Stimulated activated CD8-positive, alpha-beta memory T cell treated with anti-CD3 and anti-CD28 coated beads, Interleukin-2, amount 100 ng/mL, for 48 hours (primary cell): ENCODE data around the gene RHOH.
"Not testable (repeated sequence)": the region's sequence is repeated elsewhere in the genome, so short reads cannot be mapped to it uniquely, and the experiment has no call there.

Experiments used
- DNase-seq, 2 donors: peaks; one replicate each; pipeline ENCODE4 v3.0.0-alpha.2; 2020; ENCODE audit warnings: low read depth in 2 of 2

The RHOH gene

DNA sequence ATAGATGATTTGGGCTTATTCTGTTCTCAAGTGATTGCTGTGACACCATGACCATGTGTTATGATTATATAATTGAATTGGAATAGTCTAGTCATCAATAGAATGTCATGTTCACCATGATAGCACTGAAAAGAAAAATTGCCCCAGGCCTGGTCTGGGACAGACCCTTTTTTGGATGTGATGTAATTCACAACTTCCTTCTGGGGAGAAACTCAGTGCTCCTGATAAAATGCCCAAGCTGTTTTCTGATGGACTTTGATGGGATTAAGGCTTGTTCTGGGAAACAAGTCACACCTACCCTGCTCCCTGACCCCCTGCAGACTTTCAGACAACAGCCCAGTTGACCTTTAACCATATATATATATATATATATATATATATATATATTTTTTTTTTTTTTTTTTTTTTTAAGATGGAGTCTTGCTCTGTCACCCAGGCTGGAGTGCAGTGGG is 65.3 kb downstream of the RHOH start:
- DNase-seq = no peak

DNA sequence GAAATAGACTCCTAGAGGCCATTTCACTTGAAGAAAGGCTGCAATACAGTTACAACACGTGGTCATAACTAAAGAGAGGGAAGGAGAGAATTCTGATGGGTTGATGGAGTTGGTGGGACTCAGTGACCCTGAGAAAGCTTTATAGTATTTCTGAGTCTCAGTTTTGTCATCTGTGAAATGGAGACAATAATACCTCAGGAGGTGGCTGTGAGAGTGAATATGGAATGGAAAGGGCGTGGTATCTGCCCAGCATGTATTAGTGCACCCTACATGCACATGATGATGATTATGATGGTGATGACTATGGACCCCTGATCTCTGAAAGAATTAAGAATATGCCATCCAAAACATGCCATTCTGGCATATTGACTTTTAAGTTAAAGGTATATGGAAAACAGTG is 66.0 kb downstream of the RHOH start:
- no peak for DNase-seq

DNA sequence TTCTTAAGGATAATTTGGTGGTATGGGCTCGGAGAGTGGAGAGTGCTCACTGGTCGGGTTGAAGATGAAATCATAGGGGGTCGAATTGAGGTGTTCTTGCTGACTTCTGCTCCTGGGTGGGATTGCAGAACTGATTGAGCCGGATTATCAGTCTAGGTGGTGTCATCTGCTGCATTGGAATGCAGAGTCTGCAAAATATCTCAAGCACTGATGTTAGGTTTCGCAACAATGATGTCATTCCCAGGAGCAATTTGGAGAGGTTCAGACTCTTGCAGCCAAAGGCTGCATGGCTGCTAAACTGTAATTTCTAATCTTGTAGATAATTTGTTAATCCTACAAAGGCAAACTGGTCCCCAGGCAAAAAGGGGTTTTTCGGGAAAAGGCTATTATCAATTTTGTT is 67.7 kb downstream of the RHOH start:
- DNase-seq = no peak

DNA sequence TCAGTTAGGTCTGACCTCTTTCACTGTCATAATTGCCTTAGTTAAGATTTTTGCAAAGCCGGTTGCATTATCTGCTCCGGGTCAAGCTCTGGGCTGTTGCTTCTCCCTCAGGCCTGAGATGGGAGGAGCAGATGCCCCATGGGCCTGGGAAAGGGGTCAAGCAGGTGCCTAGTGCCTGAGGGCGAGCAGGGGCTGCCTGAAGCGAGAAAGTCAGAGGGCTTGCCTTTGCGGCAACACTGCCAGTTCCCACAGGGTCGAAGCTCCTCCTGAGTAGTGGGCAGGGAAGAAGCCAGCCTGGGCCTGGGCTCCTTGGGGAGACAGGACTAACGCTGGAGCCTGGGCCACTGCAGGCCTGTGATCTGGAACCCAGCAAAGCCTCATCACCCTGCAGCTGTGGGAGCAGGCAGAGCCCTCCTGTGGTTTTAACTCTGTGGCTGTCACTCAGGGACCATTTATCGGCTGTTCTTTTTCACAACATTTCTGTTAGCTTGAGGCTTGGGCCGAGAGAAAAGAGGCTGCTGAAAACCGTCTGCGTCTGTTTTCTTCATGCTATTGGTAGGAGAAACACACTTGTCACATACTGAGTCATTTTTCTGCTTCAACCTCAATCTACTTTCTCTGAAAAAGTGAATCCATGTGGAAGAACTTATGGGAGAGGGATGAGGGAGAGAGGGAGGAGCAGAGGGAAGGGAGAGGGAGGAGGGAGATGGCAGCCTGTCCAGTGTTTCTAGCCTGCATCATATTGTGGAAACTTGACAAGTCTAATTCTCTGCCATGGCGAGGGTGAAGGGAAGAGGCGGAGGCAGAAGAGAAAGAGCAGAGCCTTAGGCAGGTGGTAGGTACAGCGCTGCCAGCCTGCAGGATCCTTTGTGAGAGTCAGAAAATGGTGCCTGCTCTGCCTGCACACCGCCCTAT is 68.4 kb downstream of the RHOH start:
- DNase-seq = no peak

DNA sequence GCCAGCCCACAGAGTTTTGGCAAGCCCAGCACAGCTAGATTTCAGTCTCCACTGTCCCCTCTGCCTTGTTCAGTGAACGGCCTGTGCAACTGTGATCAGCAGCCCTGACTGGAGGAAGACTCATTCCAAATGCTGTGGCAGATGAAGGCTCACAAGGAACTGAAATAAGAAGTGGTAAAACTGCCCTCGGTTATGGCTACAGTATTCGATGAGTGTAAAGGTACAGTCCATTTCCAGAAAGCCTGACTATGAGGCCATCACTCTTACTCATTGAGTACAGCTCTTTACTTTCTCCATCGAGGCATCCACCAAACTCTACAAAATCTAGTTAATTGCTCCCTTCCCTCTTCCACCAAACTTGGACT is 69.1 kb downstream of the RHOH start:
- DNase-seq = no peak

DNA sequence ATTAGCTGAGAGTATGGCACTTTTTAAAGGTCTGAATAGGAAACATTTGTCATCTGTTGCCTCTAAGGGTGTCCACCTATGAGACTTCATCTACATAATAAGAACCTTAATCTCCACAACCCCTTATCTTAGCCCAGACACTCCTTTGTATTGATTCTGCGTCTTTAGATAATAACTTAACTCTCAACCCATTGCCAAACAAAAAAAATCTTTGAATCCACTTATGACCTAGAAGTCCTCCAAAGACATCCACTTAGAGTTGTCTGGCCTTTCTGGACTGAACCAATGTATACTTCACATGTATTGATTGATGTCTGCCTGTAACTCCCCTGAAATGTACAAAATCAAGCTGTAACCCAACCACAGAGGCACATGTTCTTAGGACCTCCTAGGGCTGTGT is 72.3 kb downstream of the RHOH start:
- no peak for DNase-seq

DNA sequence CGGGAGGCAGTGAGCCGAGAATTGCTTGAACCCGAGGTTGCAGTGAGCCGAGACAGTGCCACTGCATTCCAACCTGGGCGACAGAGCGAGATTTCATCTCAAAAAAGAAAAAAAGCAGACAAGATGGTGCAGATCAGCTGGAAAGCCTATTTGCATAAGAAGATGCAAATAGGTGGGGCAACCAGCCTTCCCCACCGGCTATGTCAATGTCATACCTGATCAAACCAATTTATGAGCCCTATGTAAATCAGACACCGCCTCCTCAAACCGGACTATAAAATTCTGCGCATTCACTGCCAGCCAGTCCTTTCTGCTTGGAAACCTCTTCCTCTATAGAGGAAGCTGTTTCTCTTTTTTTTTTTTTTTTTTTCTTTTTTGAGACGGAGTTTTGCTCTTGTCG is 73.8 kb downstream of the RHOH start:
- DNase-seq = no peak

DNA sequence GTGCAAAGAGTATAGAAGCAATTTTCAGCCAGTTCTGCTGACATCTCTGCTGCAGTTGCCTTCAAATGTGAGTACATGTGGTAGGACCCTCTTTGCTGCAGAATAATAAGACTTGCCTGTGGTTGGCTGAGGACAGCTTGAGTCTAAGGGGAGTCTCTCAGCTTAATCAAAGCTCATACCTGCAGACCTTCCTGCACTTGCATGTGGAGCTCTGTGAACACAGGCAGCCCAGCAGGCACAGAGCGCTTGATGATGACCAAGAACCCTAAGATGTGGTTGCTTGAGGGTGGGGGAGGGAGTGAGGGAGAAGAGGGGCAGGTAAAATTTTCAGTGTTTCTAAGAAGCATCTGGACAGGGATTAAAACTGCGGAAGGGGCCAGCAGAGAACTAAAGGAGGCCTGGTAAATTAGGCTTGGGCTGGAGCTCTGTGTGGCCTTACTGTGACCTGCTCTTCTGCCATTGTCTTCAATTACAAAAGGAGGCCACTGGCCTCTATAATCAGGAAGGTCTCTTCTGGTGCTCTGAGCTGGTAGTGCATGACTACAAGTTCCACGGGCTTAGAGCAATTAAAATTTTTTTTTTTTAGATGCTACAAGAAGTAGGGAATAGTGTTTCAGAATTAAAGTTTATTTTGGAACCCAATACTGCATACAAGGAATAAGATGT is 78.4 kb downstream of the RHOH start:
- no peak for DNase-seq

DNA sequence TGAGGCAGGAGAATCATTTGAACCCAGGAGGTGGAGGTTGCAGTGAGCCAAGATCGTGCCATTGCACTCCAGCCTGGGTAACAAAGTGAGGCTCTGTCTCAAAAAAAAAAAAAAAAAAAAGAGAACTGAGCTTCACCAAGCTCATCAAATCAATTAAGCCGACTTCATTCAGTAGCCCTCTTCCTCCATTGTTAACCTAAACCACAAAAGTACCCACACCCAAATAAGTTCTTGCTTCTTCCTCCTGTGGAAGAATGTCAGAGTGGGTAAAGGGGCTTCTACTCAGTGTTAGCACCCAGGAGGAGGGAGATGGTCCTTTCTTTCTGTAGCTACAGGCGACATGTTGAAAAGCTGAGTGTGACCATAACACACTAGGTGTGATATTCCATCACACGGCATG is 79.7 kb downstream of the RHOH start:
- DNase-seq = no peak

DNA sequence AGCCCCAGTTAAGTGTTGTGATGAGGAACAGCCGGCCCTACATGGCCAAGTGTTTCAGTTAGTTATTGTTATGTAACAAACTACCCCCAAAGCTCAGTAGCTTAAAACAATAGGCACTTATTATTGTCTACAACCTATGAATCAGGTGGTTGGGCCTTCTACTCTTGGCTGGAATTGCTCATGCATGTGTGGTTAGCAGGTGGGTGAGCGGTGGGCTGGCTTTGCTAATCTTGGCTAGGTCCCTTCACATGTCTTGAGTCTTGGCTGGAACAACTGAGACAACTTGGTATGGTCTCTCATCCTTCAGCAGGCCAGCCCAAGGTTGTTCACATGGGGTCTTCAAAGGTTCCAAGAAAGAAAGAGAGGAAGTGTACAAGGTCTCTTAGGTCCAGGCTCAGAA is 83.8 kb downstream of the RHOH start:
- peak in 1 of 2 donors; percentile 44 for DNase-seq

DNA sequence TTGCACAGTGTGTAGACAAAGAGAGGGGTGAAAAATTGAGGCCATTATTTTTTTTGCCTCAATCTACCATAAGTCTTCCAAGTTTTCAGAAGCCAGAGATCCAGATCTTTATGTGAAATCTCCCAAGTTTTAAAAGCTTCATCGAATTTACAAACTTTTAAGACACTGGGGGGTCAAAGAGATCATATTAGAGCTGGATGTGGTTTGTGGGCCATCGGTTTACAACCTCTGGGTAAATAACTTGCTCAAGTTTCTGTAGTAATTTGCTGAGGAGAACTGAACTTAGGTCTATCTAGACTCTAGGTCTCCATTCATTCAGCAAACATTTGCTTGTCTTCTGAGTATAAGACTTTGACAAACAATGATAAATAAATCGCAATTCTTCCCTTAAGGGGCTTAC is 84.3 kb downstream of the RHOH start:
- DNase-seq = no peak

DNA sequence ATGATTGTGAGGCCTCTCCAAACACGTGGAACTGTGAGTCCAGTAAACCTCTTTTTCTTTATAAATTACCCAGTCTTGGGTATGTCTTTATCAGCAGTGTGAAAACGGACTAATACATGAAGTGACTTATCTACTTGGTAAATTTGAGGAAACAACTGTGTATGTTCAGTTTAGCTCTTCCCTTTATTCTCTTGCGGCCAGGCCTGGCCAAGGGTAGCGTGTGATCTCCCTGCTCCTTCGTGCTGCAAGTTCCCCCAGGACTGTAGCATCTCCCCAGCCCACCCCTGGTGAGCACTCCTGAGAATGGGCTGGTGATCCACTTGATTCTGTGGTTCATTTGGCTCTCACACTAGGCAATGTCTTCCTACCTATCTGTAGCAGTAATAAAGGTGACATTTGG is 85.1 kb downstream of the RHOH start:
- DNase-seq = no peak

DNA sequence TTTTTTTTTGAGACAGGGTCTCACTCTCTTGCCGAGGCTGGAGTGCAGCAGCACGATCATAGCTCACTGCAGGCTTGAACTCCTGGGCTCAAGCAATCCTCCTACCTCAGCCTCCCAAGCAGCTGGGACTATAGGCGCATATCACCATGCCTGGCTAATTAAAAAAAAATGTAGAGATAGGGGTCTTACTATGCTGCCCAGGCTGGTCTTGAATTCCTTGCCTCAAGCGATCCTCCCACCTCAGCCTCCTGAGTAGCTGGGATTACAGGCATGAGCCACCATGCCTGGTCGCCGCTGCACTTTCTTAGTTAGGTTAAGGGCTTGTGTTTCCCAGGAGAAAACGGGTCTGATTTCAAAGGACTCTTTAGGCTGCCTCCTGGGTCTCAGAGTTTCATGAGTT is 86.0 kb downstream of the RHOH start:
- not testable (repeated sequence) for DNase-seq

DNA sequence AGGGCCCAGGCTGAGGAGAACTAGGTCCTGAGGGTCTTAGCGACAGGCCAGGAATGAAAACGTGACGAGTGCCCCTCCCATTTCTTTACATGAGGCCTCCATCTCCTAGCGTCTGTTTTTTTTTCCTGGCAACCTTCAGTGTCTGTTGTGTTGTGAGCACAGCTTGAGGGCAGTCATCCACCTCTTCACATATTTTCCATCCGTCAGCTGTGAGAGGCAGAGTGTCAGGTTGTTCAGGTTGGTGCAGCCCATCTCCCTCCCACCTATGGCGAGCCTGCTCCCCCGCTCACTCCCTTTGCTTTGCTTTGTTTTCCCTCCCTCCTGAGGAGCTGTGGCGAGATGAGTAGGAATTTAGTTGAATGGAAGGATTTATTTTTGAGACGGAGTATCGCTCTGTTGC is 86.6 kb downstream of the RHOH start:
- DNase-seq = no peak

DNA sequence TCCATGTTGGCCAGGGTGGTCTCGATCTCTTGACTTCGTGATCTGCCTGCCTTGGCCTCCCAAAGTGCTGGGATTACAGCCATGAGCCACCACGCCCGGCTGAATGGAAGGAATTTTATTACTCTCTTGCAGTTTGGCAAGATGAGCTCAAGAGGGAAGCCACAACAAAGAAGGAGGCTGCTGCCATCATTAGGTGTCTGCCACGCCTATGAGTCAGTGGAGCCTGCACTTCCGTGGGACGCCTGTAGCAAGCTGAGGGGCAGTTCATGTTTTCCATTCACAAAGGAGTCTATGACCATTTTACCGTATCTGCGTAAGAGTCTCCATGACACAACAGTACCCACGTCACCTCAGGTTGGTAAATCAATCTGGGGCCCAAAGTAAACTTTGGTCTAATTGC is 87.1 kb downstream of the RHOH start:
- peak; percentile 55 to 70 for DNase-seq

DNA sequence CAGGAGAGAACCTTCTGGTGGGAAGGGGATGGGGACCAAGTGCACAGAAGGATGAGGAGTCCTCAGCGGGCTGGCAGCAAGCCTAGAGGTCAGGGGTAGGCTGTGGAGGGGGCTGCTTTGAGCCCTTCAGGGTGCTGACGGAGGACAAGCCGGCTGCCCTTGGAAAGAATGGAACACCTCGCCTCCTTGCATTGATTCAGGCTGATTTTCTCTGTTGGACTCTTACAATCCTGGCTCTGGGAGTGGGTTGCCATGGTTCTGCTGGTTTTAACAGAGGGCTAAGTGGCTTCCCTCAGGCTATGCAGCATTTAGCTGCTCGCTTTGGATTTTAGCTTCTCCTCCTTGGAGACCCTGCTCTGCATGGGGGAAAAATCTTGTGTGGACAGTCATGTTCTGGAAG is 88.9 kb downstream of the RHOH start:
- DNase-seq = no peak

DNA sequence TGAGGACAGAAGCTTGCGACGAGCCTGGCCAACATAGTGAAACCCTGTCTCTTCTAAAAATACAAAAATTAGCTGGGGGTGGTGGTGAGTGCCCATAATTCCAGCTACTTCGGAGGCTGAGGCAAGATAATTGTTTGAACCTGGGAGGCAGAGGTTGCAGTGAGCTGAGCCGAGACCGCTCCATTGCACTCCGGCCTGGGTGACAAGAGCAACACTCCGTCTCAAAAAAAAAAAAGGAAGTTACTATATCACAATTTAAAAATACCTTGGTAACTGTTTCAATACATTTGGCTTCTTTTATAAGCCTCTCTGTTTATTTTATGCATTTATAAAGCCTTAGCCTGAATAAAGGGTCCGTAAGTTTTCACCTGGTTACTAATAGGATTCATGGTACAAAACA is 91.7 kb downstream of the RHOH start:
- no peak for DNase-seq

DNA sequence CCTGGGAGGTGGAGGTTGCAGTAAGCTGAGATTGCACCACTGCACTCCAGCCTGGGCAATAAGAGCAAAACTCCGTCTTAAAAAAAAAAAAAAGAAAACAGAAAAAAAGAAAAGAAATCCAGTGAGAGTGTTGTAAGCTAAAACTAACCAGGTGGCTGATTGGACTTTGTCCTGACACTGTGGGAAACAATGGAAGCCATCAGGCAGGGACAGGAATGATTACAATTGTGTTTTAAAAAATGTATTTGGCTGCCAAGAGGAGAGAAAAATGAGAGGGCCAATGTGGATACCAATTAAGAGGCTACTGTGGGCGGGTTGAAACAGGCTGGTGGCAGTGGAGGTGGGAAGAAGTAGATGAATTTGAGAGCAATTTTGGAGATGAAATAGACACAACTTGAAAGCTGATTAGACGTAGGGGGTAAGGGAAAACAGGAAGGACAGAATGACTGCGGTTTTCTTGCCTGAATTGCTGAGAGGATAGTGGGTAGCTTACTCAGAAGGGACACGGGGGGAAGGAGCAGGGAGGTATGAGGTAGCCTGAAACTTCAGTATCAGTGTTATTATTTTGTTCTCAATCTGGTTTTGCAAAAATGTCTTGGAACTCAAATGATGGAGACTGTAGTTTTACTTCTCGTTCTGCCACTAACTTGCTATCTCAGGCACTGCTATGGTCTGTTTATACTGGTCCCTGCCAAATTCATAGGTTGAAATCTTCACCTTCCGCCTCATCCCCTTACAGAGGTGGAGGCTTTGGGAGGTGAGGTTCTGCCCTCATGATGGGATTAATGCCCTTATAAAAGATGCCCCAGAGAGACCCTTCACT is 92.7 kb downstream of the RHOH start:
- DNase-seq = no peak

DNA sequence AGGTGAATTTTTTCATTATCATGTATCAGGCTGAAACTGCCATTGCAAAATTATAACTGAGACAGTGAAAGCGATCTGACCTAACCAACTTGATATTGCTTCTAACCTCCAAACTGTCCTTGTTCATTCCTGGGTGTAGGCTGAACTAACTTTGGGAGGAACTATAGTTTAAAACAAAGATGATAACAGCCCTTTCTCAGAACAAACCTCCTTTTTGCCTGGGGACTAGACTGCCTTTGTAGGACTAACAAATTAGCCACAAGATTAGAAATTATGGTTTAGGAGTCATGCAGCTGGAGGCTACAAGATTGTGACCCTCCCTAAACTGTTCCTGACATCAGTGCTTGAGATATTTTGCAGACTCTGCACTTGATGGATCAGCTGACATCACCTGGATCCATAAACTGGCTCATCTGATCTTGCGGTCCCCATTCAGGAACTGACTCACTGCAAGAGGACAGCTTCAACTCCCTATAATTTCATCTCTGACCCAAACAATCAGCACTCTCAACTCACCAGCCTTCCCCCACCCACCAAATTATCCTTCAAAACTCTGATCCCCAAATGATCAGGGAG is 93.9 kb downstream of the RHOH start:
- not testable (repeated sequence) for DNase-seq

DNA sequence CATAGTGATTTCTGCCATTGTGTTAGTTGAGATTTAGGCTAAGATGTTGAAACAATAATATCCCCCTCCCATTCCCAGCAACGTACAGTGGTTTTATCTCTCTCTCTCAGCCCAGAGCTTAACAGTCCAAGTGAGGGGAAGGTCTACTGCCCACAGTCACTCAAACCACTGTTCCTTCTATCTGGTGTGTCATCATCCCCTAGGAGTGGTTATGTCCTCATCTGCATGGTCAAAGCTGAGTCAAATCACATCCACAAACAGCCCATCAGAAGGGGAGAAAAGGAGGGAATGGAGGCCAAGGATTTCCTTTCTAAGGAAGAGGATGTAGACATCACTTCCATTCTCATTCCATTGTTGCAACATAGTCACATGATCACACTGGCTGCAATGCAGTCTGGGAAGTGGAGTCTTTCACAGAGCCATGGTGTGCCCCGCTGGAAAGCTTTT is 95.5 kb downstream of the RHOH start:
- DNase-seq = no peak

DNA sequence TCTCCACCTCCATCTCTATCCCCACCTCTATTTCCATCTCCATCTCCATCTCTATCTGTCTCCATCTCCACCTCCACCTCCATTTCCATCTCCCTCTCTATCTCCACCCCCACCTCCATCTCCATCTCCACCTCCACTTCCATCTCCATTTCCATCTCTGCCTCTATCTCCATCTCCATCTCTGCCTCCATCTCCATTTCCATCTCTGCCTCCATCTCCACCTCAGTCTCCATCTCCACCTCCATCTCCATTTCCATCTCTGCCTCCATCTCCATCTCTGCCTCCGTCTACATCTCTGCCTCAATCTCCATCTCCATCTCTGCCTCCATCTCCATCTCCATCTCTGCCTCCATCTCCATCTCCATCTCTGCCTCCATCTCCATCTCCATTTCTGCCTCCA is 97.5 kb downstream of the RHOH start:
- DNase-seq = no peak

DNA sequence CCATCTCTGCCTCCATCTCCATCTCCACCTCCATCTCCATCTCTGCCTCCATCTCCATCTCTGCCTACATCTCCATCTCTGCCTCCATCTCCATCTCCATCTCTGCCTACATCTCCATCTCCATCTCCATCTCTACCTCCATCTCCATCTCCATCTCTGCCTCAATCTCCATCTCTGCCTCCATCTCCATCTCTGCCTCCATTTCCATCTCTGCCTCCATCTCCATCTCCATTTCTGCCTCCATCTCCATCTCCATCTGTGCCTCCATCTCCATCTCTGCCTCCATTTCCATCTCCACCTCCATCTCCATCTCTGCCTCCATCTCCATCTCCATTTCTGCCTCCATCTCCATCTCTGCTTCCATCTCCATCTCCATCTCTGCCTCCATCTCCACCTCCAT is 98.2 kb downstream of the RHOH start:
- DNase-seq = not testable (repeated sequence)
